Lower lobe of right lung (tissue), 2 donors: Measurements from ENCODE around the gene UBAP2. TPM values are rescaled to one million over a fixed set of nuclear protein-coding genes. Genes with fewer than 3 reads are reported as not detected.
A peak's percentile ranks its signal among the peaks of the same experiment; 100 is the strongest.

Source experiments
- ATAC-seq, 2 donors: fragments of 200-7000 bp; cut with Tn5 transposase; one replicate each; pipeline ENCODE4 v1.9.1; 2020 to 2022; ENCODE audit warnings: mild to moderate bottlenecking in 2 of 2, moderate library complexity in 2 of 2
- DNase-seq: peaks from one replicate; pipeline ENCODE4 v3.0.0-alpha.2; 2020
- H3K27ac ChIP-seq: fragments of 200-600 bp; one replicate; pipeline ENCODE4 v1.8.0; 2022
- H3K27me3 ChIP-seq: fragments of 200-600 bp; one replicate; pipeline ENCODE4 v1.8.0; 2022; ENCODE audit warnings: low read depth
- H3K36me3 ChIP-seq: fragments of 200-600 bp; one replicate; pipeline ENCODE4 v1.8.0; 2022; ENCODE audit warnings: mild to moderate bottlenecking
- H3K4me1 ChIP-seq: fragments of 200-600 bp; one replicate; pipeline ENCODE4 v1.8.0; 2022
- H3K4me3 ChIP-seq: fragments of 200-600 bp; one replicate; pipeline ENCODE4 v1.8.0; 2022; ENCODE audit warnings: mild to moderate bottlenecking
- H3K9me3 ChIP-seq: fragments of 200-600 bp; one replicate; pipeline ENCODE4 v1.8.0; 2022
- CTCF ChIP-seq: fragments of 200-600 bp; IDR thresholded peaks from one replicate; pipeline ENCODE4 v1.8.0; 2022; ENCODE audit warnings: antibody characterized with exemption, mild to moderate bottlenecking
- intact Hi-C: fragments of 100-400 bp; cut with DNase I; formaldehyde crosslinking; loops from one replicate; pipeline ENCODE4 v1.11.0; 2022
- long read RNA-seq: library from polyadenylated mRNA; unstranded; transcript quantifications from one replicate; pipeline ENCODE4 v2.0.0, GENCODE V29; 2021
- total RNA-seq: library from RNA; stranded (reverse); fragmentation: NEBNext Ultra II Directional; extraction: Animal tissue kit (Norgen Biotek cat#: 25700); gene quantifications from one replicate; pipeline ENCODE4 v1.2.1, GENCODE V29; 2021
- donor health status: DM: no; HTN: yes; CAD: no; lungs with severe emphysema.

Gene UBAP2
- total RNA-seq, result 33.3 TPM
- long read RNA-seq, full-length matches to known transcripts, result 7 of 34 reads
- long read RNA-seq, partial matches to known transcripts, result 17 of 34 reads
- long read RNA-seq, other reads (novel, unspliced or antisense), result 10 of 34 reads

- intact Hi-C loops, result no loop called here
These were observed at the start of gene UBAP2 for GRCh38 chr9:34048727-34049629. Gene UBAP2, minus strand, starts transcription at chr9:34048887. Its CDS starts 31,739 bp downstream, at chr9:34017148.

GRCh38 chr9:34098307-34098706 lies 49.6 kb upstream of the UBAP2 start:
- H3K4me3 ChIP-seq, result no peak overlapping the region
- H3K4me1 ChIP-seq, result no peaks in the 10 kb centered on the region
- no peak for TF ChIP-seq CTCF
- H3K27me3 ChIP-seq, result no peaks in the 10 kb centered on the region
- H3K36me3 ChIP-seq, result peaks cover 95% of the 10 kb centered on the region
- no peak overlapping the region for H3K27ac ChIP-seq
- DNase-seq (no peak), ATAC-seq (no peak)
- H3K9me3 ChIP-seq, result no peaks in the 10 kb centered on the region
- intact Hi-C loops, result no loop called here

More at GRCh38 chr9:34048727-34049629, at the start of gene UBAP2:
- DNase-seq (peak; percentile 99), ATAC-seq (peak; percentile 97)
- Histone ChIP-seq H3K4me1 (peaks cover 20% of the 10 kb centered on the region), H3K27ac (peak within 1 kb of the TSS; percentile 92), H3K27me3 (no peaks in the 10 kb centered on the region), H3K4me3 (peak within 1 kb of the TSS; percentile 96), H3K9me3 (no peaks in the 10 kb centered on the region), H3K36me3 (no peaks in the 10 kb centered on the region)
- TF ChIP-seq CTCF, result no peak

GRCh38 chr9:34097865-34098264 lies 49.2 kb upstream of the UBAP2 start:
- ATAC-seq (no peak), DNase-seq (no peak)
- Histone ChIP-seq H3K36me3 (peaks cover 95% of the 10 kb centered on the region), H3K27me3 (no peaks in the 10 kb centered on the region), H3K4me1 (no peaks in the 10 kb centered on the region), H3K27ac (no peak overlapping the region), H3K4me3 (no peak overlapping the region), H3K9me3 (no peaks in the 10 kb centered on the region)
- no peak for TF ChIP-seq CTCF
- intact Hi-C loops, result no loop called here

GRCh38 chr9:34096751-34097150 lies 48.1 kb upstream of the UBAP2 start:
- no peaks in the 10 kb centered on the region for H3K27me3 ChIP-seq
- no peak overlapping the region for H3K4me3 ChIP-seq
- TF ChIP-seq CTCF, result no peak
- no peak for DNase-seq
- ATAC-seq, result no peak
- H3K9me3 ChIP-seq, result no peaks in the 10 kb centered on the region
- no peaks in the 10 kb centered on the region for H3K4me1 ChIP-seq
- H3K36me3 ChIP-seq, result peaks cover 95% of the 10 kb centered on the region
- no peak overlapping the region for H3K27ac ChIP-seq
- intact Hi-C loops, result no loop called here

GRCh38 chr9:34093578-34093977 lies 44.9 kb upstream of the UBAP2 start:
- Histone ChIP-seq H3K9me3 (no peaks in the 10 kb centered on the region), H3K36me3 (peaks cover 100% of the 10 kb centered on the region), H3K4me3 (no peak overlapping the region), H3K27me3 (no peaks in the 10 kb centered on the region), H3K27ac (no peak overlapping the region), H3K4me1 (no peaks in the 10 kb centered on the region)
- ATAC-seq (no peak), DNase-seq (no peak)
- TF ChIP-seq CTCF, result no peak
- intact Hi-C loops, result no loop called here
